ENCODE measurements around the gene CD40. TPM values are rescaled to one million over a fixed set of nuclear protein-coding genes. Genes with fewer than 3 reads are reported as not detected.

The CD40 gene
- total RNA-seq, 6 experiments from 2014 or later: 8.8 to 11.7 (median 9.4) TPM

DNA sequence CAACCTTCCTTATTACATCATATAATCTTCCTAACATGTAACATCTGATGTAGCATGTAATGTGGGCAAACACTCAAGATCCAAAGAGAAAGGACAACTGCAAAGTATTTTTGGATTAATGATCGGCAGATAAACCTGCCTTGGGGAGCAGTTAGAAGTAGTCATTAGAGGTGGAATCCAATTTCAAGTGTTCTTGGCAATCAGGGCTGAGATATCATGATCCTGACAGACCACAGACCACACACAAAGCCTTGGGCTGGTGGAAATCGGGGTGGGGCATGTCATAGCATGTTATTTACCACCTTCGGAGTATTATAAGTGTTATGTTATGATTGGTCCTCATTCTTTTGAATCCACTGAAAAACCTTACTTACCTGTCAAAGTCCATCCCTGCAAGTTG, 44.7 kb upstream of the CD40 start:
- Histone ChIP-seq H3K36me3 (peaks cover 0 to 36% (median 9%) of the 10 kb centered on the region in 4 donors), H3K27me3 (no peaks in the 10 kb centered on the region), H3K27ac (no peak overlapping the region), H3K9me3 (no peaks in the 10 kb centered on the region), H3K4me3 (no peak overlapping the region), H3K4me1 (no peaks in the 10 kb centered on the region)
- WGBS (ENCODE audit: insufficient coverage, low coverage, low lambda C conversion rate, missing lambda C conversion rate): 88% methylated on average over 1 of the region's 3 CpGs
- ATAC-seq: no peak
- intact Hi-C loops (cut with DNase I): loop anchor here in 1 of 2 donors (10.0 kb wide), 1 partner anchor 49 kb away; the partner anchor contains the start of gene SLC12A5
- DNase-seq: no peak
- TF ChIP-seq, protein P1, sequence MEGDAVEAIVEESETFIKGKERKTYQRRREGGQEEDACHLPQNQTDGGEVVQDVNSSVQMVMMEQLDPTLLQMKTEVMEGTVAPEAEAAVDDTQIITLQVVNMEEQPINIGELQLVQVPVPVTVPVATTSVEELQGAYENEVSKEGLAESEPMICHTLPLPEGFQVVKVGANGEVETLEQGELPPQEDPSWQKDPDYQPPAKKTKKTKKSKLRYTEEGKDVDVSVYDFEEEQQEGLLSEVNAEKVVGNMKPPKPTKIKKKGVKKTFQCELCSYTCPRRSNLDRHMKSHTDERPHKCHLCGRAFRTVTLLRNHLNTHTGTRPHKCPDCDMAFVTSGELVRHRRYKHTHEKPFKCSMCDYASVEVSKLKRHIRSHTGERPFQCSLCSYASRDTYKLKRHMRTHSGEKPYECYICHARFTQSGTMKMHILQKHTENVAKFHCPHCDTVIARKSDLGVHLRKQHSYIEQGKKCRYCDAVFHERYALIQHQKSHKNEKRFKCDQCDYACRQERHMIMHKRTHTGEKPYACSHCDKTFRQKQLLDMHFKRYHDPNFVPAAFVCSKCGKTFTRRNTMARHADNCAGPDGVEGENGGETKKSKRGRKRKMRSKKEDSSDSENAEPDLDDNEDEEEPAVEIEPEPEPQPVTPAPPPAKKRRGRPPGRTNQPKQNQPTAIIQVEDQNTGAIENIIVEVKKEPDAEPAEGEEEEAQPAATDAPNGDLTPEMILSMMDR (IDR thresholded peaks at IDR 0.05): no peak
- TF ChIP-seq POLR2A (IDR thresholded peaks at IDR 0.05): no peak

DNA sequence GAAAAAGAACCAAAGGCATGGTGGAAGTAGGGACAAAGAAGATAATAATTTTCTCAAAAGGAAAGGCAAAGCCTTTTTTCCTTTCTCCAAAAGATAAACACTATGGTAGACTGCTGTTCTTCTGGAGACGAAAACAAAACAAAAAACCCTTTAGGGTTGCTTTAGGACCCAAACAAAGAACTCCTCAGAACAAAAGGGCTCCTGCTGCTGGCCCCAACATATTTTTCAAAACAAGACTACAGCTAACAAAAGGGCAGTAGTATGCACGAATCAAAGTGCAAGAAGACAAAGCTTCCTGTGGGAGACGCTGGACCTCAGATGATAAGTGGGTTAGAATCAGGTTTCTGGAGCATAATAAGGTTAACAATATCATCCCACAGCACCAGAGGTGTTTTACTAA, 44.1 kb upstream of the CD40 start:
- no peak for DNase-seq
- no peak for ATAC-seq
- Histone ChIP-seq H3K4me1 (no peaks in the 10 kb centered on the region), H3K4me3 (no peak overlapping the region), H3K27ac (no peak overlapping the region), H3K9me3 (no peaks in the 10 kb centered on the region), H3K36me3 (peaks cover 0 to 30% (median 9%) of the 10 kb centered on the region in 4 donors), H3K27me3 (no peaks in the 10 kb centered on the region)
- WGBS (ENCODE audit: insufficient coverage, low coverage, low lambda C conversion rate, missing lambda C conversion rate): 84% methylated on average over 3 of the region's 3 CpGs
- intact Hi-C loops (cut with DNase I): loop anchor here in 1 of 2 donors (10.0 kb wide), 1 partner anchor 49 kb away; the partner anchor contains the start of gene SLC12A5
- TF ChIP-seq, protein P1 (IDR thresholded peaks at IDR 0.05): no peak
- TF ChIP-seq POLR2A (IDR thresholded peaks at IDR 0.05): no peak

- H3K27me3 ChIP-seq: no peaks in the 10 kb centered on the region
- ATAC-seq (no peak), DNase-seq (no peak)
- no peaks in the 10 kb centered on the region for H3K4me1 ChIP-seq
- no peaks in the 10 kb centered on the region for H3K9me3 ChIP-seq
- H3K36me3 ChIP-seq: peaks cover 0 to 19% (median 4%) of the 10 kb centered on the region in 4 donors
- intact Hi-C loops (cut with DNase I): loop anchor here in 1 of 2 donors (10.0 kb wide), 1 partner anchor 52 kb away; the partner anchor contains the start of gene SLC12A5
- H3K27ac ChIP-seq: no peak overlapping the region
- WGBS (ENCODE audit: insufficient coverage, low coverage, low lambda C conversion rate, missing lambda C conversion rate): 63% methylated on average over 5 of the region's 7 CpGs
- H3K4me3 ChIP-seq: no peak overlapping the region
- TF ChIP-seq, protein P1 (IDR thresholded peaks at IDR 0.05): no peak
- TF ChIP-seq POLR2A (IDR thresholded peaks at IDR 0.05): no peak
These were observed 41.3 kb upstream of the CD40 start for GRCh38 chr20:46076806-46077205.

DNA sequence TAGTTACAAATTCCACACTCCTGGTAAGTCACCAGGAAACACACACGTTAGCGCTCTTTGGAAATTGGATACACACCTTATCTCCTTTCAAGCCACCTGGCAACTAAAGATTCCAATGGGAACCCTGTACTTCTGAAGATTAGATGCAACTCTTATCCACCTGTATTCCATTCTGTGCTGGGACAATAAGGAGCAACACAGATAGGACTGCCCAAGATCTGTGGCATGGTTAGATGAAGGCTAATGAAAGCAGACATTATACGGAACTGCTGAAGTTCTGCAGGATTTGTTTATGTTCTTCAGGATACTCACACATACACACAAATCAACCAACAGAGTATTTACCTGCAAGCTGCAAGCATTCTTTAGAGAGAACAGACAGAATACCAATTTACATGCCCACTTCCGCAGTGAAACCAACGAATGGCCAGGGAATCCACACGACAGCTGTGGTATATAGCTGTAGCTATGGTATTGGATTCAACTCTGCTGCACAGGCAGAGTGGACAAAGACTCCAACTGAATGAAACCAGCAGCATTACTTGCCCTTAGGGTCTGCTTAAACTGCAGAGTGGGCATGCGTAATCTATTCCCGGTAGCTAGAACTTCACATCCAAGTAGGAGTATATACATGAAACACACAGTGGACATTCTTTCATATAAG, 40.3 kb upstream of the CD40 start:
- ATAC-seq: no peak
- no peak overlapping the region for H3K27ac ChIP-seq
- DNase-seq: no peak
- H3K36me3 ChIP-seq: peaks cover 0 to 19% (median 4%) of the 10 kb centered on the region in 4 donors
- intact Hi-C loops (cut with DNase I): loop anchor here in 1 of 2 donors (10.0 kb wide), 1 partner anchor 53 kb away; the partner anchor contains the start of gene SLC12A5
- no peaks in the 10 kb centered on the region for H3K9me3 ChIP-seq
- peaks cover 0 to under 1% (median 0%) of the 10 kb centered on the region in 4 donors for H3K4me1 ChIP-seq
- TF ChIP-seq, protein P1 (IDR thresholded peaks at IDR 0.05): no peak
- no peak for TF ChIP-seq POLR2A (IDR thresholded peaks at IDR 0.05)
- 100% methylated on average over 4 of the region's 8 CpGs for WGBS (ENCODE audit: insufficient coverage, low coverage, low lambda C conversion rate, missing lambda C conversion rate)
- no peak overlapping the region for H3K4me3 ChIP-seq
- H3K27me3 ChIP-seq: no peaks in the 10 kb centered on the region
